ENCODE data around the gene KDM4B.

KDM4B gene

GRCh38 chr19:5091684-5092480, 123.0 kb downstream of the KDM4B start:
- no peak for DNase-seq
- H3K36me3 ChIP-seq (replicated peaks) = peaks cover 17% of the 10 kb centered on the region
- no peaks in the 10 kb centered on the region for H3K27me3 ChIP-seq (replicated peaks)
- TF ChIP-seq CTCF (IDR thresholded peaks at IDR 0.05; ENCODE audit: low read depth, low read length, missing control alignments) = no peak
- no peak overlapping the region for H3K27ac ChIP-seq
- H3K4me3 ChIP-seq (ENCODE audit: low read depth, low read length) = no peak overlapping the region
- in situ Hi-C loops (cut with HindIII; ENCODE audit: low pct_ligation_motif_present, low sequenced_read_pairs) = no loop called here

DNA sequence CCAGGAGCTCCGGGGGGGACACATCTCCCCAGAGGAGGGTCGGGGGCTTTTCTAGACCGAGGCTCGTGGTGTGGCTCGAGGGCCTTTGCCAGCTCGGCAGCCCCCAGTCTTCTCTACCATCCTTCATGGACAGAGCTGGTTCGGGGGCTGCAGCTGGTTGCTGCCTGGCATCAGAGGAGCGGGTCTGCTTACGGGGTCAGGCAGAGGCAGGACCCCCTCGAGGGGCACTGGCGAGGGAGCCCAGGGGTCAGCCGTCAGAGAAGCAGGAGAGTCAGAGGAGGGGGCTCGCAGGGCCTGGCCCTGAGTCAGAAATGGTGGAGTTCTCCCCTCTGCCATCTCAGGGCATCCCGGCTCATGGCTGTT, 123.5 kb downstream of the KDM4B start:
- H3K36me3 ChIP-seq (replicated peaks) = peaks cover 11% of the 10 kb centered on the region
- H3K27me3 ChIP-seq (replicated peaks) = no peaks in the 10 kb centered on the region
- H3K27ac ChIP-seq = no peak overlapping the region
- in situ Hi-C loops (cut with HindIII; ENCODE audit: low pct_ligation_motif_present, low sequenced_read_pairs) = no loop called here
- H3K4me3 ChIP-seq (ENCODE audit: low read depth, low read length) = no peak overlapping the region
- TF ChIP-seq CTCF (IDR thresholded peaks at IDR 0.05; ENCODE audit: low read depth, low read length, missing control alignments) = no peak
- DNase-seq = no peak

DNA sequence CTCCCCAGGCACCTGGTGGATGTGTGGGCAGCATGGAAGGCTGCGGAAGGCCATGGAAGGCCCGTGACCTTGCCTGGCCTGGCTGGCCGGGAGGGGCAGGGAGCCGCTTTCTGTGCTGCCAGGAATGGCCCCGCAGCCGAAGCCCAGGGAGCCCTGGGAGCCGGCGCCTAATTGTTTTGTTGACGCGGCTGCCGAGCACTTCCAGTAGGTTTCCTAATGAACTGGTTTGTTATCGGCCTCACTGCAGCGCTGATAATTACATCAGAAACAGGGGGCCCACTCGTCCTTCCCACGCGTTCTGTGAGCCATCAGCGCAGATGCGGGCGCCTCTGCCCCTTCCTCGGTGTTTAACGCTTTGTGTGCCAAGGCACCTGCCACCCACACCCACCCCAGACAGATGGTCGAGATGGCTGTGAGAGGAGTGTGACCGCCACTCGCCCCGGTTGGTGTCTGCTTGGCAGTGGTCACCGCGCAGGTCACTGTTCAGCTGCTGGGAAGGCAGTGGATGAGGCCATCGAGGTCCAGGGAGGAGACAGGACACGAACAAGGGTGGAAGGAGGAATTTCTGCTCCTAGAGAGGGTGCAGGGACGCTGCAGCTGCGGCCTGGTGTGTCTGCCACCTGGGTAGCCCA, 124.5 kb downstream of the KDM4B start:
- no peak for DNase-seq
- H3K4me3 ChIP-seq (ENCODE audit: low read depth, low read length) = no peak overlapping the region
- in situ Hi-C loops (cut with HindIII; ENCODE audit: low pct_ligation_motif_present, low sequenced_read_pairs) = no loop called here
- no peak overlapping the region for H3K27ac ChIP-seq
- peaks cover 8% of the 10 kb centered on the region for H3K36me3 ChIP-seq (replicated peaks)
- TF ChIP-seq CTCF (IDR thresholded peaks at IDR 0.05; ENCODE audit: low read depth, low read length, missing control alignments) = no peak
- no peaks in the 10 kb centered on the region for H3K27me3 ChIP-seq (replicated peaks)

DNA sequence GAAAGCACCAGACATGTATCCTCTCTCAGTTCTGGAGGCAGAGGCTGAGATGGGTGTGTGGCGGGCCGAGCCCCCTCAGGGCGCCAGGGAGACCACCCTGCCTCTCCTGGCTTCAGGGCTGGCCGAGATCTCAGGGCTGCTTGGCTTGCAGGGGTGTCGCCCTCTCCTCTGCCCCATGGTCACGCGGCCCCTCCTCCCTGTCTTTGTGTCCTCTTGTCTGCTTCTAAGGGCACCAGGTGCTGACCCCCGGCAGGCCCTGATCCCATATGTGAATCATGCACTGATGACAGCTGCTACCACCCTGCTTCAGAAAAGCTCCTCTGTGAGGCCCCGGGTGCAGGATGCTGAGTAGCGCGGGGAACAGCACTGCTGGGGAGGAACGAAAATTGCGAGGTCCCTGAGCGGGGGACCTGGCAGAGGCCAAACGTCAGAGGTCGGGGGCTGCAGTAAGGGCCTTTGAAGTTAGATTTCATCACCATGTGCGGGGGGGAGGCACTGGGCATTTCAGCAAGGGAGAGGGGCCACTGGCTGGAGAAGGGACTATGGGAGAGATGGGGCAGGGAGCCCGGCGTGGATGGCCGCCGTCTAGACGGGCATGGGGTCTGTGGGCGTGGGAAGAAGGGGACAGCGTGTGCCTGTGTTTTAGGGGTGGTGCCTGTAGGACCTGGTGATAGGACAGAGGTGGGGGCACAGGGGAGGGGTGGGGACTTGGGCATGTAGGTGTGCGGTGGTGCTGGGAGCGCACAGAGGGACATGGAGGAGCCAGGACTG, 125.2 kb downstream of the KDM4B start:
- DNase-seq = no peak
- H3K27me3 ChIP-seq (replicated peaks) = no peaks in the 10 kb centered on the region
- no peak overlapping the region for H3K4me3 ChIP-seq (ENCODE audit: low read depth, low read length)
- in situ Hi-C loops (cut with HindIII; ENCODE audit: low pct_ligation_motif_present, low sequenced_read_pairs) = no loop called here
- peaks cover 3% of the 10 kb centered on the region for H3K36me3 ChIP-seq (replicated peaks)
- no peak for TF ChIP-seq CTCF (IDR thresholded peaks at IDR 0.05; ENCODE audit: low read depth, low read length, missing control alignments)
- H3K27ac ChIP-seq = no peak overlapping the region

- Histone ChIP-seq H3K27me3 (replicated peaks) (no peaks in the 10 kb centered on the region), H3K4me3 (ENCODE audit: low read depth, low read length) (no peak overlapping the region), H3K27ac (no peak overlapping the region), H3K36me3 (replicated peaks) (peaks cover 10% of the 10 kb centered on the region)
- TF ChIP-seq CTCF (IDR thresholded peaks at IDR 0.05; ENCODE audit: low read depth, low read length, missing control alignments) = no peak
- no peak for DNase-seq
- in situ Hi-C loops (cut with HindIII; ENCODE audit: low pct_ligation_motif_present, low sequenced_read_pairs) = no loop called here
Measured at GRCh38 chr19:5094768-5095567, 126.1 kb downstream of the KDM4B start.

Measured in brain microvascular endothelial cell (primary cell).